IMR-90 (cell line): ENCODE results near the gene POGLUT2.

Experiments used
- CTCF ChIP-seq: conservative IDR thresholded peaks from 2 replicates; pipeline ENCODE4 v1.5.1; 2012; ENCODE audit warnings: mild to moderate bottlenecking, low read depth, low read length, improper control_type of control experiment
- SMC3 ChIP-seq: fragments of 150-350 bp; IDR thresholded peaks from 2 replicates; pipeline ENCODE4 v1.6.1; 2016; ENCODE audit warnings: low read depth, mild to moderate bottlenecking, antibody characterized with exemption, low read length, moderate library complexity

DNA sequence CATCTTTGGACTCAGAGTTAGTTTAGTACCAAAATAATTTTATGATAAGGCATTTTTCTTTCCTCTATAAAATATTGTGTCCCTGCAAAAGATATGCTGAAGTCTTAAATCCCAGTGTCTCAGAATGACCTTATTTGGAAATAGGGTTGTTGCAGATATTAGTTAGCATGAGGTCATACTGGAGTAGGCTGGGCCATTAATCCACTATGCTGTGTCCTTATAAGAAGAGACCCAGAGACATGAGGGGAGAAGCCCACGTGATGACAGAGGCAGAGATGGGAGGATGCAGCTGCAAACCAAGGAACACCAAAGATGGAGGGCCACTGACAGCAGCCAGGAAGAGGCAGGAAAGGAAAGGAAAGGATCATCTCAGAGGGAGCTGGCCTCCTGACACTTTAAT, 6.4 kb downstream of the POGLUT2 start:
- TF ChIP-seq SMC3 = no peak
- no peak for TF ChIP-seq CTCF
